HG02938 (cell line): ENCODE data around the gene NCR3LG1.

Experiments used
- ATAC-seq: cut with Tn5 transposase; IDR thresholded peaks from one replicate; pipeline ENCODE4 v1.9.1; 2021; ENCODE audit warnings: mild to moderate bottlenecking, moderate library complexity; ENCODE audit not compliant: unreplicated experiment

The NCR3LG1 gene

GRCh38 chr11:17369684-17370243, 18.2 kb downstream of the NCR3LG1 start:
- no peak for ATAC-seq

GRCh38 chr11:17371614-17372013, 20.0 kb downstream of the NCR3LG1 start:
- ATAC-seq, result no peak

GRCh38 chr11:17375547-17375946, 23.9 kb downstream of the NCR3LG1 start:
- no peak for ATAC-seq

DNA sequence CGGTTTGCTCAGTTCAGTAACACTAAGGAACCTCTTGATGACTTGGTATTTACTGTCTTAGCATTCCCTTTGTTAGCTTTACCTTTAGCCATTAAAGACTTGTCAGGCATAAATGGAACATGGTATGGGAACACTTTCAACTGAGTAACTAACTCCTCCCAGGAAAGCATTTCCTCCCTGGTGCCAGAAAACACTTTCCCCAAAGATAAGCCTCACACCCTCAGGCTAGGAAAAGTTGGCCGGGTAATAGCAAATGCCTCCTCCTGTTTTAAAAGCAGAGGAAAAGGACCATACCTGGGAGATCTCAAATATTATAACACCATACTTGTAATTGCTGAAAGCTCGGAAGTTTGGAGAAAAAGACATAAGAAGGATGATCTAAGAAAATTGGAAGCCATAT, 24.9 kb downstream of the NCR3LG1 start:
- ATAC-seq, result no peak

- no peak for ATAC-seq
Observed at GRCh38 chr11:17378655-17379054, 27.1 kb downstream of the NCR3LG1 start.

- no peak for ATAC-seq
Observed at GRCh38 chr11:17379383-17380180, 28.0 kb downstream of the NCR3LG1 start.

DNA sequence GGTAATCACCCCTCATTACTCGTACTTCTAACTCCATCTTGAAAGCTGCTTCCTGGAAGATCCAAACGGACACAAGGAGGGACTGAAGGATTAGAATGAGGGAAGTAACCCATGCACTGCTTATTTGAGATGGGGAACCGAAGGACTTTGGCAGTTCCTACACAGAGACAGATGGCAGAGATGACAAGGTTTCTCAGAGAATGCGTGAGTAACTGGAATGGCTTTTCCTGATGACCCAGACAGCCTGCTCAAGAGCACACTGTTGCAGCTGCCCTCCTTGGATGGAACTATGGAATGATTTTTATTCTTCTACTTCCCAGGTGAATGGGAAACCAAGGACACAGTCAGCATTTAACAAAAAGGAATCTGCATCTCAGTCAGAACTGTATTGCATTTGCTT, 29.6 kb downstream of the NCR3LG1 start:
- no peak for ATAC-seq

- ATAC-seq, result no peak
Observed at GRCh38 chr11:17382046-17382728, 30.6 kb downstream of the NCR3LG1 start.

DNA sequence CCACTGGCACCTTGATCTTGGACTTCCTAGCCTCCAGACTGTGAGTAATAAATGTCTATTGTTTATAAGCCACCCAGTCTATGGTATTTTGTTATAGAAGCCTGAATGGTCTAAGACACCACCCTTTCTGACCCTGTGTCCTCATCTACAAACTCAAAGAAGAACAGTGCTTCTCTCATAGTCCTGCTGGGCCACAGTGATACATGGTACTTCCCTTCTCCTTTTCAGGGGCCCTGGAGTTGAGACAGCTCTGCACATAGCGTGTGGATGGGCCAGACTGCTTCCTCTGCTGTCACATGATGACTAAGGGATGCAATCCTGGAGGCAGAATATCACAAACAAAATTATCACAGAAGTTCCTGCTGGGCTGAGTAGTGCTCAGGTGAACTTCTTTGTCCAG, 31.9 kb downstream of the NCR3LG1 start:
- no peak for ATAC-seq

DNA sequence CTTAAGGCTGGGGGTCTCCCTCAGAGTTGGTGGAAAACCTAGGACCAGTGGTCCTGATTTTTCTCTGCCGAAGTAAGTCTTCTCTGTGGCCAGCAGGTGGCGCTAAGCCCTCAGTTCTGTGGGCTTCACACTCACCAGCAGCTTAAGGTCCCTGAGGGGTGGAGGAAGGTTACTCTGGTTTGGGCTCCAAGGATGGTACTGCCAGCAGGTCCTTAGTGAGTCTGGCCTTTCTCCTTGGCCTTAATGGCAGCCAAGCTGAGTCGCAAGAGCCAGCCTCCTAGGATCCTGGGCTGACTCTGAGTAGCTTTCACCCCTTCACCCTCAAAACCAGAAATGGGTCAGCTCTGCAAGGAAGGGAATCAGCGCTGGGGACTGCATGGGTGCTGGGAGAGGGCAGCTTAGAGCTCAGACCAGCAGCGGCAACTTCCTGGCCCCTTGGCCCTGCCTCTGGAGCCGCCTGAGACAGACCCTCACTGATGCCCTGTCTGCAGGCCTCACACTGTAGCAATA, 32.5 kb downstream of the NCR3LG1 start:
- ATAC-seq, result no peak

DNA sequence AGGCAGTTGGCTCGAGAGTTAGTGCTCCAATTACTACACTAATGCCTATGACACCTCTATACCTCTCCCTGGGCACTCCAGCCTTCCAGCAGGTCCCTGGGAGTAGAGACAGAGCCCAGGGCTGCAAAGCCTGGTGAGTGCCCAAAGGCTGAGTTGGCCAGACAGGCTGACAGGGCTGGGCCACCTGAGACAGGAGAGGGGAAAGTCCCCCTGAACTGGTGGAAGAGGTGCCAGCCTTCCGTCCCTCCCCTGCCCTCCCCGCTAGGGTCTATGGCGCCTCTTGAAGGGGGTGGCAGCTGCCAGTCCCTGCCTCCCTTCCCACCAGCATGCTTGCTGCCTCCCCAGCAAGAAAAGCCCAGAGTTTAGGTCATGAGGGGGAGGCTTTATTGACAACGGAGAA, 33.9 kb downstream of the NCR3LG1 start:
- ATAC-seq, result no peak

GRCh38 chr11:17385926-17386325, 34.3 kb downstream of the NCR3LG1 start:
- ATAC-seq, result no peak

- peak; percentile 65 for ATAC-seq
Observed at GRCh38 chr11:17386331-17387084, 34.9 kb downstream of the NCR3LG1 start.

GRCh38 chr11:17387254-17387653, 35.7 kb downstream of the NCR3LG1 start:
- no peak for ATAC-seq

- ATAC-seq, result no peak
Observed at GRCh38 chr11:17387811-17388210, 36.2 kb downstream of the NCR3LG1 start.

GRCh38 chr11:17388609-17389210, 37.1 kb downstream of the NCR3LG1 start, which contains the start of gene KCNJ11:
TSS of gene KCNJ11 (minus strand) at chr11:17388659. CDS start at chr11:17388091, 568 bp downstream.
- ATAC-seq, result peak; percentile 31

GRCh38 chr11:17389211-17389956, 37.8 kb downstream of the NCR3LG1 start:
- ATAC-seq, result peak; percentile 45

DNA sequence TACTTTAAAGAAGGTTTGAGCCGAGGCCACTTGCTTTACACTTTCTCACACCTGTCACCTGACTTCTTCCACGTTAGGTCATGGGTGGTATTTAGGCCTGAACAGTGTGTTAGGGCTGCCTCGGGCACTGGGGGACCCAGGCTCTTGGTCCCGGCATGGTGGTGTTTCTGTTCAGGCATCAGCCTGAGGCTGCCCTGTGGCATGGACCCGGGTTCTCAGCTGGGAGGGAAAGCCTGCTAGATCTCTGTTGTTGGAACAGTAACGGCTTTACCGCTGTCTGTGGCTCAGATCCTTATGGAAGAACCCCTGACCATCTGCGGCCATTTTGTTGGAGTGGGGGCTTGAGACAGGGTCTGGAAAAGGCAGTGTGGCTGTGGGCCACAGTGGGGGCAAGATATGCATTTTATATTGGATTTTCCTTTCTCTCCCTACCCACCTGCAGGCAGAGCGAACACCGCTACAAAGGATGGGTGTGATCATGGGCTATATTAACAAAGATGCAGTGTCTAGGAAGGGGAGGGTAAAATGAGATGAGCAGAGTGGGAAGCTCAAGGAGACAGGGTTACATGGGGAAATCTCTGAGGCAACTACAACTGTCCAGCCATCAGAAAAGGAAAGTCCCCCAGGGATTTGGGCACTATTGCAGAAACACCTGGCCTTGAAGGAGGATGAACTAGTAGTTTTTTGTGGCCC, 38.5 kb downstream of the NCR3LG1 start:
- ATAC-seq, result no peak
